H1 (cell line): ENCODE measurements around the gene TMEM39A. TPM values are rescaled to one million over a fixed set of nuclear protein-coding genes. Genes with fewer than 3 reads are reported as not detected.

Source experiments
- CTCF ChIA-PET: fragments of 300-600 bp; sonication (Branson Sonifier 250); formaldehyde crosslinking; loops from one replicate; lab custom pipeline; 2021; ENCODE audit not compliant: partially characterized antibody; lab: Charles Lee
- POLR2A ChIA-PET: fragments of 300-600 bp; sonication (Branson Sonifier 250); formaldehyde crosslinking; loops from one replicate; lab custom pipeline; 2021; ENCODE audit warnings: inconsistent platforms; ENCODE audit not compliant: partially characterized antibody; lab: Charles Lee
- DNase-seq, 2 experiments: peaks; one replicate each; pipeline versions ENCODE4 v3.0.0 to v3.0.0-alpha.2; 2010 to 2022; ENCODE audit warnings: low spot score in 2 of 2, low read depth in 1 of 2, mixed read lengths in 1 of 2
- FAIRE-seq: peaks from 2 replicates; lab custom pipeline; 2011; peaks lifted over from hg19 to GRCh38; lab: Jason Lieb, UNC
- H2AFZ ChIP-seq: 2 replicates; pipeline ENCODE4 v1.8.1; 2012; ENCODE audit warnings: low read length, inconsistent platforms
- H2AK5ac ChIP-seq: 2 replicates; pipeline ENCODE4 v1.6.1; 2013; ENCODE audit warnings: low read depth, low read length
- H2BK120ac ChIP-seq: replicated peaks from 2 replicates; pipeline ENCODE3; 2013; ENCODE audit warnings: low read depth, low read length, inconsistent platforms
- H2BK12ac ChIP-seq: 2 replicates; pipeline ENCODE4 v1.6.1; 2013; ENCODE audit warnings: low read depth, low read length
- H2BK15ac ChIP-seq: 2 replicates; pipeline ENCODE4 v1.6.1; 2013; ENCODE audit warnings: low read length
- H2BK20ac ChIP-seq: 2 replicates; pipeline ENCODE4 v1.6.1; 2013; ENCODE audit warnings: low read length
- H2BK5ac ChIP-seq: 2 replicates; pipeline ENCODE4 v1.6.1; 2013; ENCODE audit warnings: low read depth, low read length
- H3K14ac ChIP-seq: 2 replicates; pipeline ENCODE4 v1.6.1; 2013; ENCODE audit warnings: inconsistent platforms; ENCODE audit not compliant: insufficient read length
- H3K18ac ChIP-seq: 2 replicates; pipeline ENCODE4 v1.6.1; 2013; ENCODE audit warnings: low read length; ENCODE audit errors: extremely low read depth
- H3K23ac ChIP-seq: 2 replicates; pipeline ENCODE4 v1.6.1; 2013; ENCODE audit warnings: inconsistent platforms; ENCODE audit not compliant: insufficient read length
- H3K23me2 ChIP-seq: 2 replicates; pipeline ENCODE4 v1.6.1; 2013; ENCODE audit warnings: low read depth, low read length
- H3K27ac ChIP-seq: 2 replicates; pipeline ENCODE4 v1.6.1; 2011; ENCODE audit warnings: low read depth, low read length, inconsistent platforms
- H3K27me3 ChIP-seq, 4 experiments: replicated peaks in 1 of 4; 1 replicate in 1 of 4; 2 replicates in 3 of 4; pipeline versions ENCODE4 v1.6.1 to v1.8.1; 2011 to 2013; ENCODE audit warnings: low read length in 3 of 4, mild to moderate bottlenecking in 3 of 4, inconsistent platforms in 2 of 4, mixed read lengths in 2 of 4, moderate library complexity in 1 of 4; ENCODE audit not compliant: control insufficient read depth in 3 of 4, insufficient read depth in 3 of 4; ENCODE audit errors: extremely low read depth in 1 of 4
- H3K36me3 ChIP-seq, 4 experiments: 2 replicates each; pipeline versions ENCODE4 v1.6.1 to v1.8.1; 2011 to 2013; ENCODE audit warnings: mild to moderate bottlenecking in 4 of 4, low read length in 3 of 4, moderate library complexity in 2 of 4, control low read depth in 1 of 4, inconsistent platforms in 1 of 4; ENCODE audit not compliant: insufficient read depth in 4 of 4, control insufficient read depth in 2 of 4
- H3K4ac ChIP-seq: replicated peaks from 2 replicates; pipeline ENCODE3; 2013; ENCODE audit warnings: low read length, low read depth, mixed read lengths, inconsistent platforms; ENCODE audit not compliant: insufficient read length
- H3K4me1 ChIP-seq, 4 experiments: replicated peaks in 1 of 4; 1 replicate in 1 of 4; 2 replicates in 3 of 4; pipeline versions ENCODE4 v1.6.1 to v1.8.1; 2011 to 2013; ENCODE audit warnings: low read length in 3 of 4, inconsistent platforms in 2 of 4, mixed read lengths in 1 of 4; ENCODE audit not compliant: insufficient read depth in 4 of 4, control insufficient read depth in 3 of 4
- H3K4me2 ChIP-seq, 2 experiments: 2 replicates each; pipeline versions ENCODE4 v1.6.1 to v1.8.1; 2011 to 2013; ENCODE audit warnings: low read depth in 2 of 2, low read length in 2 of 2, control low read depth in 1 of 2, inconsistent platforms in 1 of 2, mild to moderate bottlenecking in 1 of 2; ENCODE audit not compliant: insufficient read depth in 1 of 2
- H3K4me3 ChIP-seq, 4 experiments: fragments of 200-600, 300-600 bp in 1 of 4; sonication (generic), shearing (Covaris generic), sonication (Bioruptor Twin) in 1 of 4; 2 replicates each; pipeline versions ENCODE4 v1.5.1 to v1.8.1; 2011 to 2016; ENCODE audit warnings: low read length in 4 of 4, low read depth in 3 of 4, control low read depth in 2 of 4, inconsistent platforms in 2 of 4, mild to moderate bottlenecking in 2 of 4, mixed read lengths in 1 of 4, moderate library complexity in 1 of 4; ENCODE audit not compliant: insufficient read depth in 2 of 4; ENCODE audit errors: extremely low read depth in 1 of 4
- H3K56ac ChIP-seq: replicated peaks from 2 replicates; pipeline ENCODE3; 2013; ENCODE audit warnings: low read depth, mild to moderate bottlenecking, mixed read lengths, low read length, inconsistent platforms; ENCODE audit not compliant: insufficient read length
- H3K79me1 ChIP-seq: 2 replicates; pipeline ENCODE4 v1.6.1; 2013; ENCODE audit warnings: low read depth, low read length, control low read depth
- H3K79me2 ChIP-seq, 2 experiments: 2 replicates each; pipeline versions ENCODE4 v1.6.1 to v1.8.1; 2012 to 2013; ENCODE audit warnings: low read length in 2 of 2, mild to moderate bottlenecking in 2 of 2, inconsistent platforms in 1 of 2; ENCODE audit not compliant: insufficient read depth in 2 of 2, control insufficient read depth in 1 of 2
- H3K9ac ChIP-seq, 4 experiments: replicated peaks in 1 of 4; 1 replicate in 1 of 4; 2 replicates in 3 of 4; pipeline versions ENCODE4 v1.6.1 to v1.8.1; 2011 to 2013; ENCODE audit warnings: low read depth in 3 of 4, low read length in 3 of 4, control low read depth in 2 of 4, mild to moderate bottlenecking in 2 of 4, moderate library complexity in 2 of 4, inconsistent platforms in 1 of 4; ENCODE audit errors: extremely low read depth in 1 of 4
- H3K9me3 ChIP-seq, 2 experiments: 2 replicates each; pipeline versions ENCODE4 v1.6.1 to v1.8.1; 2012 to 2013; ENCODE audit warnings: mild to moderate bottlenecking in 2 of 2, moderate library complexity in 2 of 2, control low read depth in 1 of 2, inconsistent platforms in 1 of 2, low read depth in 1 of 2, low read length in 1 of 2, mixed read lengths in 1 of 2; ENCODE audit not compliant: insufficient read depth in 2 of 2
- H4K20me1 ChIP-seq, 2 experiments: replicated peaks in 1 of 2; 2 replicates each; pipeline versions ENCODE3 to v1.8.1; 2011 to 2013; ENCODE audit warnings: inconsistent platforms in 2 of 2, low read length in 2 of 2, mild to moderate bottlenecking in 1 of 2; ENCODE audit not compliant: insufficient read depth in 2 of 2, control insufficient read depth in 1 of 2
- H4K5ac ChIP-seq: 2 replicates; pipeline ENCODE4 v1.6.1; 2013; ENCODE audit warnings: low read length, low read depth, mixed read lengths, inconsistent platforms; ENCODE audit not compliant: insufficient read length
- H4K8ac ChIP-seq: 2 replicates; pipeline ENCODE4 v1.8.0; 2013; ENCODE audit warnings: mild to moderate bottlenecking, moderate library complexity, low read length, inconsistent platforms; ENCODE audit not compliant: insufficient read depth; ENCODE audit errors: extremely low read depth
- H4K91ac ChIP-seq: replicated peaks from 2 replicates; pipeline ENCODE3; 2013; ENCODE audit warnings: low read length, mixed read lengths, inconsistent platforms; ENCODE audit not compliant: insufficient read length
- CEBPB ChIP-seq: IDR thresholded peaks from 2 replicates; pipeline ENCODE4 v1.6.1; 2012; ENCODE audit warnings: low read depth, low read length
- CTBP2 ChIP-seq: IDR thresholded peaks from 2 replicates; pipeline ENCODE4 v1.7.0; 2011; ENCODE audit warnings: borderline replicate concordance, mild to moderate bottlenecking, moderate library complexity, mixed read lengths, low read length; ENCODE audit not compliant: insufficient read depth, insufficient read length
- CTCF ChIP-seq, 3 experiments: IDR thresholded peaks; 1 replicate in 2 of 3; 2 replicates in 1 of 3; pipeline versions ENCODE4 v1.5.1 to v1.6.1; 2011; ENCODE audit warnings: low read length in 3 of 3, mild to moderate bottlenecking in 3 of 3, inconsistent platforms in 2 of 3, low read depth in 1 of 3, moderate library complexity in 1 of 3; ENCODE audit not compliant: insufficient read depth in 1 of 3; ENCODE audit errors: control extremely low read depth in 1 of 3
- RAD21 ChIP-seq, 2 experiments: IDR thresholded peaks in 1 of 2; conservative IDR thresholded peaks in 1 of 2; 2 replicates each; pipeline ENCODE4 v1.6.1; 2011; ENCODE audit warnings: low read depth in 2 of 2, low read length in 2 of 2, improper control_type of control experiment in 1 of 2, inconsistent platforms in 1 of 2, mild to moderate bottlenecking in 1 of 2, moderate library complexity in 1 of 2
- WGBS, 2 experiments: shearing (Covaris generic) in 1 of 2; methylation state at CpG; one replicate each; pipeline versions ENCODE4 v1.1.6 to v1.1.7; 2013 to 2015; ENCODE audit warnings: low lambda C conversion rate in 2 of 2, mixed read lengths in 2 of 2, inconsistent platforms in 1 of 2, low coverage in 1 of 2, missing lambda C conversion rate in 1 of 2; ENCODE audit not compliant: insufficient replicate concordance in 2 of 2, insufficient coverage in 1 of 2, insufficient read length in 1 of 2; ENCODE audit errors: extremely low coverage in 1 of 2, missing lambda C conversion rate in 1 of 2; 5-methylcytosine and 5-hydroxymethylcytosine counted together
- polyA plus RNA-seq, 7 experiments: library from polyadenylated mRNA; depleted of rRNA in 3 of 7; stranded (reverse) in 5 of 7; unstranded in 2 of 7; fragments of >200 nt in 5 of 7; fragments of 200-250 nt in 2 of 7; gene quantifications; 1 replicate in 5 of 7; 2 replicates in 1 of 7; 4 replicates in 1 of 7; pipeline versions ENCODE4 v1.2.1 to v1.2.3, GENCODE V29; 2011 to 2013; ENCODE audit warnings: missing spikeins in 2 of 7, mixed read lengths in 2 of 7
- total RNA-seq: library from RNA; stranded (reverse); fragmentation: NEBNext Ultra II Directional; extraction: Animal tissue kit (Norgen Biotek cat#: 25700); gene quantifications from 2 replicates; pipeline ENCODE4 v1.2.1, GENCODE V29; 2021

Gene TMEM39A
- total and polyA plus RNA-seq, 2 of the 8 experiments (the other 6 are each of a cell fraction or from before 2014, with no cell fraction given), result 26.8 to 36.1 TPM

- no peaks in the 10 kb centered on the region for H3K79me2 ChIP-seq
- ChIA-PET CTCF (interaction anchor here (1.8 to 1.9 kb wide), 2 partner anchors 29 to 108 kb away, joined by 5 to 6 read pairs; no protein-coding TSS in a partner anchor), POLR2A (interaction anchor here (1.6 kb wide), 1 partner anchor 33 kb away, joined by 4 read pairs; no protein-coding TSS in a partner anchor)
- no peaks in the 10 kb centered on the region for H3K9me3 ChIP-seq
- no peak overlapping the region for H4K5ac ChIP-seq
- no peak overlapping the region for H4K91ac ChIP-seq
- no peak overlapping the region for H2BK120ac ChIP-seq
- H3K27ac ChIP-seq, result no peak overlapping the region
- DNase-seq, result no peak
- no peak overlapping the region for H3K14ac ChIP-seq
- no peak overlapping the region for H4K8ac ChIP-seq
- TF ChIP-seq CTBP2 (no peak), CEBPB (no peak), CTCF (IDR thresholded peaks at IDR 0.05; ENCODE audit: control extremely low read depth in 1 of 3, insufficient read depth in 1 of 3, low read depth in 1 of 3, low read length in 3 of 3) (peak; percentile 4 to 21 (median 7); a peak in 2 of 4 replicates), RAD21 (IDR thresholded peaks at IDR 0.05 in 1 of 2, conservative IDR thresholded peaks at IDR 0.05 in 1 of 2; ENCODE audit: low read depth in 2 of 2, low read length in 2 of 2) (peak; percentile 25 to 49)
- TF ChIP-seq, all 59 proteins: peak for 2
- H3K56ac ChIP-seq, result no peak overlapping the region
- H3K9ac ChIP-seq, result no peak overlapping the region
- no peak overlapping the region for H2BK12ac ChIP-seq
- H3K4ac ChIP-seq, result no peak overlapping the region
- no peak overlapping the region for H2AK5ac ChIP-seq
- H2BK5ac ChIP-seq, result no peak overlapping the region
- H3K4me1 ChIP-seq, result peaks cover 0 to 5% (median 0%) of the 10 kb centered on the region in 4 experiments; a peak in 1 of 7 replicates
- no peak overlapping the region for H3K4me3 ChIP-seq
- no peaks in the 10 kb centered on the region for H3K23me2 ChIP-seq
- no peak overlapping the region for H2BK20ac ChIP-seq
- H3K23ac ChIP-seq, result no peak overlapping the region
- H3K36me3 ChIP-seq, result no peaks in the 10 kb centered on the region
- 95% methylated on average over 7 of the region's 7 CpGs; no CpG with 5 or more reads in 1 of the 2 experiments for WGBS, 2 experiments
- no peaks in the 10 kb centered on the region for H4K20me1 ChIP-seq
- H2BK15ac ChIP-seq, result no peak overlapping the region
- H2AFZ ChIP-seq, result no peak overlapping the region
- H3K18ac ChIP-seq, result no peak overlapping the region
- no peak for FAIRE-seq
- H3K79me1 ChIP-seq, result no peaks in the 10 kb centered on the region
- no peaks in the 10 kb centered on the region for H3K27me3 ChIP-seq
- H3K4me2 ChIP-seq, result no peak overlapping the region
Observed at GRCh38 chr3:119382134-119382533, 81.3 kb downstream of the TMEM39A start.
